GM12878 (cell line): Measurements from ENCODE around the gene ITPR2. TPM values are rescaled to one million over a fixed set of nuclear protein-coding genes. Genes with fewer than 3 reads are reported as not detected.

ENCODE experiments used
- ATAC-seq: fragments of 200-7000 bp; cut with Tn5 transposase; 3 replicates; pipeline ENCODE4 v1.9.1; 2020; ENCODE audit warnings: mild to moderate bottlenecking, moderate library complexity
- BruUV-seq: library from RNA; stranded (reverse); fragments of 400-500 nt; replicated peaks from 2 replicates; lab custom pipeline; 2021; lab: Mats Ljungman, UMichigan
- CTCF ChIA-PET: fragments of 300-600 bp; sonication (Branson Sonifier 250); formaldehyde crosslinking; extraction: SDS; loops from one replicate; lab custom pipeline; 2021; ENCODE audit warnings: inconsistent platforms; lab: Yijun Ruan, JAX
- POLR2A ChIA-PET: fragments of 350-600 bp; formaldehyde crosslinking; extraction: SDS; loops from one replicate; lab custom pipeline; 2021; ENCODE audit warnings: inconsistent platforms; lab: Charles Lee
- RAD21 ChIA-PET: fragments of 300-600 bp; sonication (Branson Sonifier 250); formaldehyde crosslinking; loops from one replicate; lab custom pipeline; 2023; ENCODE audit warnings: antibody characterized with exemption; ENCODE audit not compliant: unreplicated experiment; lab: Charles Lee
- SMC1A ChIA-PET: fragments of 300-600 bp; sonication (Branson Sonifier 250); formaldehyde crosslinking; loops from one replicate; lab custom pipeline; 2023; ENCODE audit not compliant: unreplicated experiment, uncharacterized antibody; lab: Charles Lee
- DNase-seq: peaks from one replicate; pipeline ENCODE4 v3.0.0-alpha.2; 2011; ENCODE audit warnings: low read depth, low spot score
- FAIRE-seq: peaks from 3 replicates; lab custom pipeline; 2011; peaks lifted over from hg19 to GRCh38; lab: Jason Lieb, UNC
- H2AFZ ChIP-seq: 2 replicates; pipeline ENCODE4 v1.6.0; 2011; ENCODE audit warnings: low read depth, low read length, control low read depth; ENCODE audit not compliant: control insufficient read depth
- H3K27ac ChIP-seq: 2 replicates; pipeline ENCODE4 v1.5.1; 2011; ENCODE audit warnings: control low read depth; ENCODE audit not compliant: control insufficient read depth, insufficient read depth
- H3K27me3 ChIP-seq, 2 experiments: replicated peaks in 1 of 2; 2 replicates each; pipeline versions ENCODE4 v1.6.0 to v1.6.1; 2011; ENCODE audit warnings: low read length in 1 of 2; ENCODE audit not compliant: control insufficient read depth in 2 of 2, insufficient read depth in 2 of 2
- H3K36me3 ChIP-seq, 2 experiments: 2 replicates each; pipeline ENCODE4 v1.5.1; 2011; ENCODE audit warnings: low read length in 1 of 2; ENCODE audit not compliant: control insufficient read depth in 2 of 2, insufficient read depth in 2 of 2
- H3K4me1 ChIP-seq: 2 replicates; pipeline ENCODE4 v1.6.1; 2011; ENCODE audit warnings: mild to moderate bottlenecking, low read length, moderate library complexity, mixed read lengths; ENCODE audit not compliant: control insufficient read depth, insufficient read depth
- H3K4me2 ChIP-seq: 2 replicates; pipeline ENCODE4 v1.6.0; 2011; ENCODE audit warnings: control low read depth; ENCODE audit not compliant: control insufficient read depth, insufficient read depth
- H3K4me3 ChIP-seq: fragments of 200-600 bp; sonication (generic); 2 replicates; pipeline ENCODE4 v1.5.1; 2016
- H3K79me2 ChIP-seq: 2 replicates; pipeline ENCODE4 v1.6.0; 2011; ENCODE audit warnings: low read length; ENCODE audit not compliant: control insufficient read depth, insufficient read depth
- H3K9ac ChIP-seq: 2 replicates; pipeline ENCODE4 v1.8.0; 2011; ENCODE audit warnings: low read length, control low read depth, mixed read lengths; ENCODE audit not compliant: control insufficient read depth, insufficient read depth
- H3K9me3 ChIP-seq: replicated peaks from 3 replicates; pipeline ENCODE4 v1.5.1; 2011; ENCODE audit warnings: mild to moderate bottlenecking, low read length; ENCODE audit not compliant: control insufficient read depth, insufficient read depth
- H4K20me1 ChIP-seq: 2 replicates; pipeline ENCODE4 v1.6.0; 2011; ENCODE audit not compliant: control insufficient read depth, insufficient read depth
- CBX3 ChIP-seq: fragments of 200-600 bp; sonication (generic); IDR thresholded peaks from 2 replicates; pipeline ENCODE4 v1.6.1; 2016; ENCODE audit warnings: low read depth, borderline replicate concordance
- RAD21 ChIP-seq: IDR thresholded peaks from 2 replicates; pipeline ENCODE4 v1.6.1; 2011; ENCODE audit warnings: mild to moderate bottlenecking, low read depth, low read length, moderate library complexity; ENCODE audit not compliant: insufficient read depth
- SMC3 ChIP-seq: IDR thresholded peaks from 2 replicates; pipeline ENCODE4 v1.6.1; 2011; ENCODE audit warnings: low read length, improper control_type of control experiment, borderline replicate concordance
- ZZZ3 ChIP-seq: IDR thresholded peaks from 2 replicates; pipeline ENCODE4 v1.6.1; 2011; ENCODE audit warnings: low read depth; ENCODE audit not compliant: control insufficient read depth, insufficient read length
- WGBS: methylation state at CpG from one replicate; pipeline ENCODE4 v1.1.6; 2016; ENCODE audit warnings: low lambda C conversion rate; ENCODE audit not compliant: insufficient replicate concordance, insufficient coverage; ENCODE audit errors: missing lambda C conversion rate; 5-methylcytosine and 5-hydroxymethylcytosine counted together
- in situ Hi-C: fragments of 300-500 bp; cut with MboI; formaldehyde crosslinking; loops from 9 replicates; pipeline ENCODE4 v1.14.3; 2018; ENCODE audit warnings: mixed read lengths
- intact Hi-C: fragments of 100-400 bp; cut with micrococcal nuclease; formaldehyde crosslinking; loops from one replicate; pipeline ENCODE4 v1.14.2; 2022; ENCODE audit not compliant: unreplicated experiment
- polyA plus RNA-seq, 11 experiments: library from polyadenylated mRNA; depleted of rRNA in 4 of 11; unstranded in 6 of 11; stranded (reverse) in 5 of 11; fragments of >200 nt; fragmentation: Nextera tagmentation in 4 of 11; fragmentation: Illumina TruSeq in 1 of 11; extraction: Ambion mirVana in 4 of 11; extraction: Trizol in 1 of 11; gene quantifications; 1 replicate in 1 of 11; 2 replicates in 10 of 11; pipeline versions ENCODE4 v1.2.1 to v1.2.3, GENCODE V29; 2011 to 2016; ENCODE audit warnings: inconsistent platforms in 2 of 11, missing spikeins in 2 of 11, low read depth in 1 of 11
- total RNA-seq, 4 experiments: library from RNA; depleted of rRNA in 3 of 4; stranded (reverse); fragments of >200 nt in 3 of 4; fragmentation: Illumina TruSeq in 1 of 4; extraction: Trizol in 1 of 4; gene quantifications; 2 replicates each; pipeline versions ENCODE4 v1.2.1 to v1.2.3, GENCODE V29; 2013 to 2021
- TF ChIP-seq, protein P1 (sequence below): IDR thresholded peaks from 2 replicates; pipeline ENCODE4 v1.6.1; 2011; ENCODE audit warnings: mild to moderate bottlenecking, low read depth, low read length, moderate library complexity; ENCODE audit not compliant: insufficient replicate concordance
- TF ChIP-seq, protein P2 (sequence below), 3 experiments: IDR thresholded peaks in 2 of 3; conservative IDR thresholded peaks in 1 of 3; 2 replicates each; pipeline ENCODE4 v1.5.1; 2011; ENCODE audit warnings: low read depth in 3 of 3, low read length in 3 of 3, mild to moderate bottlenecking in 3 of 3, control low read depth in 2 of 3, moderate library complexity in 2 of 3, inconsistent platforms in 1 of 3, mixed read lengths in 1 of 3; ENCODE audit not compliant: control insufficient read depth in 2 of 3, insufficient read depth in 1 of 3; ENCODE audit errors: extremely low read depth in 1 of 3

The ITPR2 gene
- total and polyA plus RNA-seq, 10 of the 15 experiments (the other 5 are each of a cell fraction or from before 2014, with no cell fraction given): 7.5 to 76.2 (median 47.1) TPM

DNA sequence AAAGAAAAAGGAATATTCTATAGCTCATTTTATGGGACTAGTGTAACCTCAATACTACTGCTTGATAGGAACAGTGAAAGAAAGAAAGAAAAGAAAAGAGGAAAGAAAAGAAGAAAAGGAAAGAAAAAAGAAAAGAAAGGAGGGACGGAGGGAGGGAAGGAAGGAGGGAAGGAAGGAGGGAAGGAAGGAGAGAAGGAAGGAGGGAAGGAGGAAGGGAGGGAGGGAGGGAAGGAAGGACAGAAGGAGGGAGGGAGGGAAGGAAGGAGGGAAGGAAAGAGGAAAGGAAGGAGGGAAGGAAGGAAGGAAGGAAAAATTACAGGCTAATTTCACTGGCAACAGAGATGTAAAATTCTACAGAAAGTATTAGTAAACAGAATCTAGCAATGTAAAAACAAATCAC is 215.5 kb downstream of the ITPR2 start:
- H3K4me2 ChIP-seq: no peak overlapping the region
- no peaks in the 10 kb centered on the region for H4K20me1 ChIP-seq
- no TSS peak for BruUV-seq
- intact Hi-C loops: loop anchor here (10.0 kb wide), 1 partner anchor 523 kb away; no protein-coding TSS in a partner anchor
- H2AFZ ChIP-seq: no peak overlapping the region
- H3K9me3 ChIP-seq: no peaks in the 10 kb centered on the region
- H3K9ac ChIP-seq: no peak overlapping the region
- H3K4me3 ChIP-seq: no peak overlapping the region
- no peaks in the 10 kb centered on the region for H3K4me1 ChIP-seq
- H3K79me2 ChIP-seq: no peaks in the 10 kb centered on the region
- H3K27me3 ChIP-seq: no peaks in the 10 kb centered on the region
- SMC1A ChIA-PET: interaction anchor here (0.6 to 1.2 kb wide), 2 partner anchors 24 to 65 kb away, joined by 3 to 5 read pairs; no protein-coding TSS in a partner anchor
- TF ChIP-seq, protein P1, sequence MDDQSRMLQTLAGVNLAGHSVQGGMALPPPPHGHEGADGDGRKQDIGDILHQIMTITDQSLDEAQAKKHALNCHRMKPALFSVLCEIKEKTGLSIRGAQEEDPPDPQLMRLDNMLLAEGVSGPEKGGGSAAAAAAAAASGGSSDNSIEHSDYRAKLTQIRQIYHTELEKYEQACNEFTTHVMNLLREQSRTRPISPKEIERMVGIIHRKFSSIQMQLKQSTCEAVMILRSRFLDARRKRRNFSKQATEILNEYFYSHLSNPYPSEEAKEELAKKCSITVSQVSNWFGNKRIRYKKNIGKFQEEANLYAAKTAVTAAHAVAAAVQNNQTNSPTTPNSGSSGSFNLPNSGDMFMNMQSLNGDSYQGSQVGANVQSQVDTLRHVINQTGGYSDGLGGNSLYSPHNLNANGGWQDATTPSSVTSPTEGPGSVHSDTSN: no peak
- TF ChIP-seq ZZZ3: no peak
- POLR2A ChIA-PET: interaction anchor here (0.7 to 1.5 kb wide), 2 partner anchors 13 to 44 kb away, joined by 3 to 8 read pairs; no protein-coding TSS in a partner anchor
- ATAC-seq (no peak), DNase-seq (no peak), FAIRE-seq (no peak)
- peaks cover 4 to 8% of the 10 kb centered on the region in 2 experiments for H3K36me3 ChIP-seq
- no peak overlapping the region for H3K27ac ChIP-seq
- no CpG with 5 or more reads among the region's 1 CpG for WGBS
- in situ Hi-C loops: no loop called here
- CTCF ChIA-PET: interaction anchor here (0.8 to 1.6 kb wide), 2 partner anchors 13 to 93 kb away, joined by 3 read pairs; no protein-coding TSS in a partner anchor
- RAD21 ChIA-PET: no interaction called here

- peak; percentile 57 for ATAC-seq
- no peak overlapping the region for H3K27ac ChIP-seq
- H3K9ac ChIP-seq: no peak overlapping the region
- no peaks in the 10 kb centered on the region for H3K79me2 ChIP-seq
- H2AFZ ChIP-seq: no peak overlapping the region
- no peak overlapping the region for H3K4me2 ChIP-seq
- peaks cover 0 to 8% of the 10 kb centered on the region in 2 experiments for H3K36me3 ChIP-seq
- no peak for FAIRE-seq
- no peaks in the 10 kb centered on the region for H4K20me1 ChIP-seq
- no TSS peak for BruUV-seq
- ChIA-PET CTCF (interaction anchor here (0.6 to 3.1 kb wide), 31 partner anchors 9 to 1093 kb away, joined by 3 to 22 read pairs (median 4); no protein-coding TSS in a partner anchor), SMC1A (interaction anchor here (0.9 to 2.3 kb wide), 7 partner anchors 9 to 555 kb away, joined by 3 to 11 read pairs (median 4); no protein-coding TSS in a partner anchor), RAD21 (interaction anchor here (0.5 to 1.7 kb wide), 9 partner anchors 79 to 525 kb away, joined by 3 to 8 read pairs (median 3); no protein-coding TSS in a partner anchor), POLR2A (no interaction called here)
- no peaks in the 10 kb centered on the region for H3K27me3 ChIP-seq
- intact Hi-C loops: loop anchor here (10.0 kb wide), 1 partner anchor 519 kb away; no protein-coding TSS in a partner anchor
- WGBS: 44% methylated on average over 3 of the region's 3 CpGs
- H3K4me3 ChIP-seq: no peak overlapping the region
- TF ChIP-seq RAD21 (peak; percentile 46), CBX3 (no peak), SMC3 (peak; percentile 22; the same call in 1 of the 2 replicates)
- TF ChIP-seq, protein P2, sequence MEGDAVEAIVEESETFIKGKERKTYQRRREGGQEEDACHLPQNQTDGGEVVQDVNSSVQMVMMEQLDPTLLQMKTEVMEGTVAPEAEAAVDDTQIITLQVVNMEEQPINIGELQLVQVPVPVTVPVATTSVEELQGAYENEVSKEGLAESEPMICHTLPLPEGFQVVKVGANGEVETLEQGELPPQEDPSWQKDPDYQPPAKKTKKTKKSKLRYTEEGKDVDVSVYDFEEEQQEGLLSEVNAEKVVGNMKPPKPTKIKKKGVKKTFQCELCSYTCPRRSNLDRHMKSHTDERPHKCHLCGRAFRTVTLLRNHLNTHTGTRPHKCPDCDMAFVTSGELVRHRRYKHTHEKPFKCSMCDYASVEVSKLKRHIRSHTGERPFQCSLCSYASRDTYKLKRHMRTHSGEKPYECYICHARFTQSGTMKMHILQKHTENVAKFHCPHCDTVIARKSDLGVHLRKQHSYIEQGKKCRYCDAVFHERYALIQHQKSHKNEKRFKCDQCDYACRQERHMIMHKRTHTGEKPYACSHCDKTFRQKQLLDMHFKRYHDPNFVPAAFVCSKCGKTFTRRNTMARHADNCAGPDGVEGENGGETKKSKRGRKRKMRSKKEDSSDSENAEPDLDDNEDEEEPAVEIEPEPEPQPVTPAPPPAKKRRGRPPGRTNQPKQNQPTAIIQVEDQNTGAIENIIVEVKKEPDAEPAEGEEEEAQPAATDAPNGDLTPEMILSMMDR (IDR thresholded peaks at IDR 0.05 in 2 of 3, conservative IDR thresholded peaks at IDR 0.05 in 1 of 3; ENCODE audit: control insufficient read depth in 2 of 3, extremely low read depth in 1 of 3, insufficient read depth in 1 of 3, low read depth in 3 of 3, low read length in 3 of 3): peak; percentile 42 to 52 (median 52)
- in situ Hi-C loops: no loop called here
- DNase-seq: no peak
- H3K4me1 ChIP-seq: no peaks in the 10 kb centered on the region
- no peaks in the 10 kb centered on the region for H3K9me3 ChIP-seq
Observed at GRCh38 chr12:26614011-26614616, 218.9 kb downstream of the ITPR2 start.
